ENCODE results near the gene FRMD6.
"Not testable (repeated sequence)": the region's sequence is repeated elsewhere in the genome, so short reads cannot be mapped to it uniquely, and the experiment has no call there.

FRMD6 gene

GRCh38 chr14:51727526-51727925 lies 75.8 kb downstream of the FRMD6 start:
- no peak for DNase-seq

GRCh38 chr14:51730098-51730497 lies 78.4 kb downstream of the FRMD6 start:
- no peak for DNase-seq

- DNase-seq: no peak
Observed at GRCh38 chr14:51730684-51731083, 79.0 kb downstream of the FRMD6 start.

GRCh38 chr14:51732494-51733112 lies 80.9 kb downstream of the FRMD6 start:
- no peak for DNase-seq

GRCh38 chr14:51733147-51733546 lies 81.4 kb downstream of the FRMD6 start:
- DNase-seq: no peak

GRCh38 chr14:51735851-51736250 lies 84.1 kb downstream of the FRMD6 start:
- no peak for DNase-seq

- DNase-seq: no peak
Observed at GRCh38 chr14:51738754-51739153, 87.0 kb downstream of the FRMD6 start.

- no peak for DNase-seq
Observed at GRCh38 chr14:51743588-51744000, 91.9 kb downstream of the FRMD6 start.

- no peak for DNase-seq
Observed at GRCh38 chr14:51744372-51745130, 92.8 kb downstream of the FRMD6 start.

GRCh38 chr14:51746823-51747222 lies 95.1 kb downstream of the FRMD6 start:
- not testable (repeated sequence) for DNase-seq

- DNase-seq: no peak
Observed at GRCh38 chr14:51750542-51750941, 98.8 kb downstream of the FRMD6 start.

GRCh38 chr14:51751611-51752345 lies 100.1 kb downstream of the FRMD6 start:
- DNase-seq: not testable (repeated sequence)

GRCh38 chr14:51757756-51758155 lies 106.0 kb downstream of the FRMD6 start:
- DNase-seq: not testable (repeated sequence)

GRCh38 chr14:51759950-51760349 lies 108.2 kb downstream of the FRMD6 start:
- no peak for DNase-seq

GRCh38 chr14:51765726-51766125 lies 114.0 kb downstream of the FRMD6 start:
- not testable (repeated sequence) for DNase-seq

- DNase-seq: not testable (repeated sequence)
Observed at GRCh38 chr14:51766586-51766985, 114.9 kb downstream of the FRMD6 start.

- DNase-seq: not testable (repeated sequence)
Observed at GRCh38 chr14:51769261-51769660, 117.6 kb downstream of the FRMD6 start.

- DNase-seq: no peak
Observed at GRCh38 chr14:51774209-51774608, 122.5 kb downstream of the FRMD6 start.

- peak; percentile 29 for DNase-seq
Observed at GRCh38 chr14:51776102-51776894, 124.6 kb downstream of the FRMD6 start.

GRCh38 chr14:51780006-51780692 lies 128.4 kb downstream of the FRMD6 start:
- DNase-seq: peak; percentile 77

All from CD4-positive, alpha-beta T cell treated with Interleukin-6 for 4 hours (primary cell).